Natural killer cell treated with Interleukin-12 subunit alpha and Interleukin-12 subunit beta and Interleukin-15 and Interleukin-18, amount 100 ng/mL, for 72 hours (primary cell): ENCODE results near the gene TRPC1. TPM values are rescaled to one million over a fixed set of nuclear protein-coding genes. Genes with fewer than 3 reads are reported as not detected.

Experiments
- total RNA-seq, 2 donors: library from RNA; stranded (reverse); gene quantifications; one replicate each; pipeline ENCODE4 v1.2.3, GENCODE V29; 2022

The TRPC1 gene
- total RNA-seq, 2 donors from 2014 or later: 0.29 to 1.8 TPM

Other genes with a start within 250 kb of the TRPC1 start
- gene ATR, start 145.3 kb upstream of the TRPC1 start, total RNA-seq: 10 to 100 TPM; 45.8 to 65.5 TPM
- 1 to 10 TPM; 4.0 to 5.5 TPM for gene PLS1, start 127.6 kb upstream of the TRPC1 start, total RNA-seq
- not detected for gene PCOLCE2, start 165.0 kb downstream of the TRPC1 start, total RNA-seq
- gene PAQR9, start 239.6 kb downstream of the TRPC1 start, total RNA-seq: not detected